ENCODE measurements around the gene ACAN.

The ACAN gene

DNA sequence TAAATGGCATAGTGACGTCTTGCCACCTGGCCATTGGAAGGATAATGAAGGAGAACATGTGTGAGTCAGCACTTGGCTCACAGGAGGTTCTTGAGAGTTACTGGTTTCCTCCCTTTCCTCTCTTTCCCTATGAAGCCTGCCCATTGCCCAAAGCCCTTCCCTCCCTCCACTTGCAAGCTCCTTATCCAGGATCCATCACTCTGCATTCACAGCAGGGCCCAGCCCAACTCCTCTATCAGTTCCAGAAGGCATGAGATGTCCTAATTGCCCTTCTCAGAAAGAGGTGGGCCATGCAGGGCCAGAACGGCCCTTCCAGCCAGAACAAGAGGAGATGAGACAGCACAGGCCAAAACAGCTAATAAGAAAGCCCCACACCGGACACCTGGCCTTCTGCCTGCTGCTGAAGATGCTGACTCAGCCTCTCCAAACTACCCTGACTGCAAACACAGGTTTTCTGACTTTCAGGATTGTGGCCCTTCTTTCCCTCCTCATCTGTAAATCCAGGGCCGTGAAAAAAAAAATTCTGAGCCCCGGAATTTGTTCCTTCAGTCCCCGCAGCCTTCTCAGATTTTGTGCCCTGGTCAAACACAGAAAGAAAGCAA, 62.4 kb downstream of the ACAN start:
- H3K36me3 Mint-ChIP-seq = no peaks in the 10 kb centered on the region
- H3K27ac Mint-ChIP-seq = no peak overlapping the region
- no peaks in the 10 kb centered on the region for H3K9me3 Mint-ChIP-seq
- H3K4me3 Mint-ChIP-seq = no peak overlapping the region
- no peak for DNase-seq (ENCODE audit: low spot score in 2 of 2)
- H3K4me1 Mint-ChIP-seq = no peaks in the 10 kb centered on the region
- H3K27me3 Mint-ChIP-seq = peaks cover 11% of the 10 kb centered on the region
- no peak for ATAC-seq (ENCODE audit: low read depth)

DNA sequence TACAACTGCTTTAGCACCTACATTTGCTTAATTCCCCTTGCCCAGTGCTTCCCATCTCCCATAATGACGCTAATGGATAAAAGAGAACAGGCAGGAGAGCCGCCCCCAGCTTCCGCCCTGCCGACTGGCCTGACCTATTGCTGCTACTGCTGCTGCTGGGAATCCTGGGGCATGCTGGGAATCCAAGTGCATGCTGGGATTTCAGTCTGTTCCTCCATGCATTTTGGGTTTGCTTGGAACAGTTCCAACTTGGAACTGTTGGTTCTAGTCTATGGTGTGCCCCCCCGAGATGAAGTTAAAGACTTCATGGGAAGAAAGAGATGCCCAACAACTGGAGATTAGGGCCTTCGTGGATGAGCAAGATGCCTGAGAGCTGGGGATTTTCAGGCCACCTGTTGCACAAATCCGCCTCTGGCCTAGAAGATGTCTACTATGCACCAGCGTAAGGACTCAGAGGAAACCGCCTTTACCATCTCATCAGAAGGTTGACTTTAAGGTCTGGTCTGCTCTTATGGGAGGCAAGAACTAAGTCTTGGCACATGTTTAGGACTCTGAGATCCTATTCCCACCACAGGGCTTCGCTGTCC, 63.2 kb downstream of the ACAN start:
- Mint-ChIP-seq H3K4me1 (no peaks in the 10 kb centered on the region), H3K9me3 (no peaks in the 10 kb centered on the region), H3K27me3 (peaks cover 9% of the 10 kb centered on the region), H3K36me3 (no peaks in the 10 kb centered on the region), H3K4me3 (no peak overlapping the region), H3K27ac (no peak overlapping the region)
- ATAC-seq (ENCODE audit: low read depth) = no peak
- no peak for DNase-seq (ENCODE audit: low spot score in 2 of 2)

DNA sequence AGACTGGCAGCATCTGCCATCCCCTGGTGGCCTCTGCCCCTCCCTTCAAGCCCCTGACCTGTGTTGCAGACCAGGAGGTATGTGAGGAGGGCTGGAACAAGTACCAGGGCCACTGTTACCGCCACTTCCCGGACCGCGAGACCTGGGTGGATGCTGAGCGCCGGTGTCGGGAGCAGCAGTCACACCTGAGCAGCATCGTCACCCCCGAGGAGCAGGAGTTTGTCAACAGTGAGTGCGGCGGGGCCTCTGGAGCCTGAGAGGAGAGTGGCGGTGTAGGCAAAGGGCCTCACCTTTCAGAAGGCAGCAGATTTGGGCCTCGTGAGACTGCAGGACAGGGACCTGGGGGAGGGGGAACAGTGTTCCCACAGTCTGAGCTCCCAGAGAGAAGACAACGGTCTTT, 68.1 kb downstream of the ACAN start:
- no peak for ATAC-seq (ENCODE audit: low read depth)
- H3K27ac Mint-ChIP-seq = no peak overlapping the region
- no peaks in the 10 kb centered on the region for H3K36me3 Mint-ChIP-seq
- no peak overlapping the region for H3K4me3 Mint-ChIP-seq
- DNase-seq (ENCODE audit: low spot score in 2 of 2) = no peak
- H3K27me3 Mint-ChIP-seq = peaks cover 14% of the 10 kb centered on the region
- no peaks in the 10 kb centered on the region for H3K4me1 Mint-ChIP-seq
- no peaks in the 10 kb centered on the region for H3K9me3 Mint-ChIP-seq

DNA sequence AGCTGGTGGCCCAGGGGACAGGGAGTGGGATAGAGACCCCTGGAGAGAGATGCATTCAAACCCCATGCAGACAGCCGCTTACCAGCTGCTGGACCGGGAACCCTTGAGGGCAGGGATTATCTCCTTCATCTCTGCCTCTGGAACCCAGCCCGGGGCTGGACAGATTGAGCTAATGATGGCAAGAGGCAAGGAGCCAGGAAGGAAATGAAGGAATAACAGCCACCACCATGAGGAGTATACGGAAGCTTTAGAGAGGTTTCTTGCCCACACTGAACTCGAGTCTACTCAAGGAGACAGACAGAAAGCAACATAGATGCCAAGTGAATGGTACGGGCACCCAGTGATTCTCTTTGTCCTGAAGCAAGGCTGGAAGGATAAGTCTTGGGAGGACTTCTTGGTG, 68.9 kb downstream of the ACAN start:
- H3K27ac Mint-ChIP-seq = no peak overlapping the region
- no peaks in the 10 kb centered on the region for H3K36me3 Mint-ChIP-seq
- H3K4me1 Mint-ChIP-seq = no peaks in the 10 kb centered on the region
- ATAC-seq (ENCODE audit: low read depth) (no peak), DNase-seq (ENCODE audit: low spot score in 2 of 2) (no peak)
- H3K4me3 Mint-ChIP-seq = no peak overlapping the region
- H3K9me3 Mint-ChIP-seq = no peaks in the 10 kb centered on the region
- H3K27me3 Mint-ChIP-seq = peaks cover 13% of the 10 kb centered on the region

DNA sequence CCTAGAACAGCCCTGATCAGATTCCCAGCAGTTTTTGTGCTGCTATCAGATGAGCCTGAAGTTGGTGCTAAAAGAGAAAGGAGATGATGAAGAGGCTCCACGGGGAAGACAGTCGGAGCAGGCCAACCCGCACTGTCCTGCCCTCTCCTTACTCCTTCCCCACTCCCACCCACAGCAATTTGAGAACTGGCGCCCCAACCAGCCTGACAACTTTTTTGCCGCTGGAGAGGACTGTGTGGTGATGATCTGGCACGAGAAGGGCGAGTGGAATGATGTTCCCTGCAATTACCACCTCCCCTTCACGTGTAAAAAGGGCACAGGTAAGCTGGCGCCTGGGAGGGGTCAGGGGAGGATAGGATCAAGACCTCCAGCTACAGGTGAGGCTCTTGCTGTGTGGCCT, 69.5 kb downstream of the ACAN start:
- Mint-ChIP-seq H3K9me3 (no peaks in the 10 kb centered on the region), H3K27ac (no peak overlapping the region), H3K4me3 (no peak overlapping the region), H3K4me1 (no peaks in the 10 kb centered on the region), H3K36me3 (no peaks in the 10 kb centered on the region), H3K27me3 (peaks cover 13% of the 10 kb centered on the region)
- DNase-seq (ENCODE audit: low spot score in 2 of 2) (no peak), ATAC-seq (ENCODE audit: low read depth) (no peak)

DNA sequence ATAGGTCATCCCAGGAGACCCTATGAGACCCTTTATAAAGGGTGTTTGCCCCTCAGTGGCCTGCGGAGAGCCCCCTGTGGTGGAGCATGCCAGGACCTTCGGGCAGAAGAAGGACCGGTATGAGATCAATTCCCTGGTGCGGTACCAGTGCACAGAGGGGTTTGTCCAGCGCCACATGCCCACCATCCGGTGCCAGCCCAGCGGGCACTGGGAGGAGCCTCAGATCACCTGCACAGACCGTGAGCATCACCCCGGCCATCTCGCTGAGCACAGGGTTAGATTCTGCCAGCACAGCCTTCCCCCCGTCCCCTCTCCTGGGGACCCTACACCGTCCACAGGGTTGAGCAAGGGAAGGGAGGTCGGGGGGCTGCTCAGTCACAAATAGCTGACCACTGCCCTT, 70.5 kb downstream of the ACAN start:
- Mint-ChIP-seq H3K27me3 (peaks cover 12% of the 10 kb centered on the region), H3K36me3 (no peaks in the 10 kb centered on the region), H3K4me3 (no peak overlapping the region), H3K27ac (no peak overlapping the region), H3K9me3 (no peaks in the 10 kb centered on the region), H3K4me1 (no peaks in the 10 kb centered on the region)
- no peak for ATAC-seq (ENCODE audit: low read depth)
- DNase-seq (ENCODE audit: low spot score in 2 of 2) = no peak

DNA sequence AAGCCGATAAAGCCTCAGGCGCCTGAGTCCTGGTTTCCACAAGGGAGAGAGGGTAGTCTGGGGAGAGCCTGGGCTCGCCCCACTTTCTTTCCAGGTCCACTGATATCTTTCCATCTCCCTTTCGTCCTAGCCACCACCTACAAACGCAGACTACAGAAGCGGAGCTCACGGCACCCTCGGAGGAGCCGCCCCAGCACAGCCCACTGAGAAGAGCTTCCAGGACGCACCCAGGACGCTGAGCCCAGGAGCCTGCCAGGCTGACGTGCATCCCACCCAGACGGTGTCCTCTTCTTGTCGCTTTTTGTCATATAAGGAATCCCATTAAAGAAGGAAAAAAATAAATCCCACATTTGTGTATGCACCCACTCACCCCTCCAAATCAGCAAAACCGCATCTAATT, 71.0 kb downstream of the ACAN start:
- H3K27ac Mint-ChIP-seq = no peak overlapping the region
- H3K4me1 Mint-ChIP-seq = no peaks in the 10 kb centered on the region
- ATAC-seq (ENCODE audit: low read depth) (no peak), DNase-seq (ENCODE audit: low spot score in 2 of 2) (no peak)
- no peaks in the 10 kb centered on the region for H3K36me3 Mint-ChIP-seq
- no peaks in the 10 kb centered on the region for H3K9me3 Mint-ChIP-seq
- H3K4me3 Mint-ChIP-seq = no peak overlapping the region
- peaks cover 11% of the 10 kb centered on the region for H3K27me3 Mint-ChIP-seq

DNA sequence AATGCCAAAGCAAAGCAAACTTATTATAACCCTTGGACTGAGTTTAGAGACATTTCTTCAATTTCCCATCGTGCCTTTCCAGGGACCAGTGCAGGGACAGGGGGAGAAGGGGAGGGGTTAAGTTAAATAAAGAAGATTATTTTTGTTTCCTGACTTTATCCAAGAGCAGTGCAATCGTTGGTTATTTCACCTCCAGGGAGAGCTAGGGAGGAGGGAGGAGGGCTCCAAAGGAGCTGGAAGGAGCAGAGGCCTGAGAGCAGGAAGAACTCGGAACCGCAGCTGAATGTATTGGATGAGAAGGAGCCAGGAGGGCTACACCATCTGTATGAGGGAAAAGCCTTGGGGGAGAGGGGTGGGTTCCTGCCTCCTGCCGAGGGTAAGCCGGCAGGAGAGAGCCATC, 71.4 kb downstream of the ACAN start:
- Mint-ChIP-seq H3K4me1 (no peaks in the 10 kb centered on the region), H3K27me3 (peaks cover 11% of the 10 kb centered on the region), H3K27ac (no peak overlapping the region), H3K36me3 (no peaks in the 10 kb centered on the region), H3K9me3 (no peaks in the 10 kb centered on the region), H3K4me3 (no peak overlapping the region)
- DNase-seq (ENCODE audit: low spot score in 2 of 2) (no peak), ATAC-seq (ENCODE audit: low read depth) (no peak)

DNA sequence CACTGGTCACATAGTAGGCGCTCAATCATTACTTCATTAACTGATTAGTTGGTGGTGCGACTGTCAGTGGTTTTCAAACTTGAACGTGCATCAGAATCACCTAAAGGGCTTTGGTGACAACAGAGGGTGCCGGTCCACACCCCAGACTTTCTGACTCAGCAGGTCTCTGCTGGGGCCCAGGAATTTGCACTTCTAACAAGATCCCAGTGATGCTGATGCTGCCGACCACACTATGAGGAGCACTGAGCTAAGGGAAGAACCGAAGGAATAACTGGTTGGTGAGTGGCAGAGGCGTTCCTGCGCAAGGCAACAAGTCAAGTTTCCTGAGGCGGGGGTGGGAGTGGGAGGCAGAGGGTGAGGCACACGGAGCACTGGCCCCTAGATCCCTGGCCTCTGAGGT, 73.3 kb downstream of the ACAN start:
- Mint-ChIP-seq H3K27ac (no peak overlapping the region), H3K9me3 (no peaks in the 10 kb centered on the region)
- ATAC-seq (ENCODE audit: low read depth) = no peak

DNA sequence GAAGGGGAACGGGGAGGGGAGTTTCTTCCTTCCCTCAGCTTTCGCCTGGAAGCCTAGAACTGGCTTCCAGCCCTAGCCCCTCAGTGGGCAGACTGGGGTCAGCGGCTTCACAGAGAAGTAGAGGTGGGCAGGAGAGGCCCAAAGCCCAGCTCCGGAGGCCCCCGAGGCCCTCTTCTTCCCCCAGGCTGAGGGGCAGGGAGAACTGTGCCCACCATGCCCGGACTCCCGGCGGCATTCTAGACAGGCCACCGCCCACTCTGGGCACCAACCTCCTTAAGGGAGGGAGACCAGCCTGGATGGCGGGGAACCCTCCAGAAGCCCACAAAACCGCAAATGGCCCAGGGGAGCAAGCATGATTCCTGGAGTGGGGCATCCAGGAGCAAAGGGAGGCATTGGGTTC, 74.2 kb downstream of the ACAN start:
- Mint-ChIP-seq H3K36me3 (no peaks in the 10 kb centered on the region), H3K27me3 (peaks cover 4% of the 10 kb centered on the region), H3K9me3 (no peaks in the 10 kb centered on the region), H3K27ac (no peak overlapping the region), H3K4me3 (no peak overlapping the region), H3K4me1 (no peaks in the 10 kb centered on the region)
- DNase-seq (ENCODE audit: low spot score in 2 of 2) (no peak), ATAC-seq (ENCODE audit: low read depth) (no peak)

More for the DNA sequence above, 73.3 kb downstream of the ACAN start:
- peaks cover 7% of the 10 kb centered on the region for H3K27me3 Mint-ChIP-seq
- H3K36me3 Mint-ChIP-seq = no peaks in the 10 kb centered on the region
- H3K4me1 Mint-ChIP-seq = no peaks in the 10 kb centered on the region
- no peak for DNase-seq (ENCODE audit: low spot score in 2 of 2)
- H3K4me3 Mint-ChIP-seq = no peak overlapping the region

DNA sequence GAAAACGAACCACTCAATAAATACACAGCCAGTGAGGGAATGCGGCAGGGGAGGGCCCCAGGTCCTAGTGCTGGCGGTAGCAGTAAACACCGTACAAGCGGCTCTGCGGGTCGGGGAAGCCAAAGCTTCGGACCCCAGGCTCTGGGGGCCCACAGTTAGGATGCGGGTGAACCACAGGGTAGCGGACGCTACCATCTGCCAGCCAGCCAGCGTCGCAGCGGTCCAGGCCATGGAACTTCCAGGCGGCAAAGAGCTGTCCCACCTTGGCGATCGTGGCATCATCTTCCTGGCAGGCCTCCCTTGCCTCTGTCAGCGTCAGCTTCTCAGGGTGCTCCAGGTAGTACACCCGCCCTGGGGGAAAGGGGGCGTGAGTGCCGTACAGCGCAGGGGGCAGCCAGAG, 74.7 kb downstream of the ACAN start:
- Mint-ChIP-seq H3K27me3 (no peaks in the 10 kb centered on the region), H3K36me3 (no peaks in the 10 kb centered on the region), H3K27ac (no peak overlapping the region), H3K4me1 (no peaks in the 10 kb centered on the region), H3K9me3 (no peaks in the 10 kb centered on the region), H3K4me3 (no peak overlapping the region)
- DNase-seq (ENCODE audit: low spot score in 2 of 2) (no peak), ATAC-seq (ENCODE audit: low read depth) (no peak)

DNA sequence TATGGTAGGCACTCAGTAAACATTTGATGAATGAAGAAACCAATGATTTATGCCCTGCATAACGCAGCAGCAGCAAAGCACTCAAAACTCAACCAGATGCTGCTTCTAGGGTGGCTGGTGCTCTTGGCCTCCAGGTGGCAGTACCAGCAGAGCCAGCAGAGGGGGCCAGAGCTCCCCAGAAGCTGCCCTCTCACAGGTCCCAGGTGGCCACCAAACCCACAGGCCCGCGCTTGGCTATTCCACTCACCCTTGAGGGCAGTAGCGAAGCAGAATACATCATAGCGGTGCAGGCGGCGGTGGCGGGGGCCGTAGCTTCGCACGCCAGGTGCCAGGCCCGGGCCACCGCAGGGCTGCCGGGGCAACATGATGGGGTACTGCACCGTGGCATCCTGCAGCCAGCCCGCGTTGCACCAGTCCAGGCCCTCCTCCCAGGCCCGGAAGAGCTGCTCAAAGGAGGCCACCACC, 75.5 kb downstream of the ACAN start:
- no peaks in the 10 kb centered on the region for H3K9me3 Mint-ChIP-seq
- DNase-seq (ENCODE audit: low spot score in 2 of 2) (no peak), ATAC-seq (ENCODE audit: low read depth) (no peak)
- no peaks in the 10 kb centered on the region for H3K36me3 Mint-ChIP-seq
- no peaks in the 10 kb centered on the region for H3K27me3 Mint-ChIP-seq
- H3K4me3 Mint-ChIP-seq = no peak overlapping the region
- no peak overlapping the region for H3K27ac Mint-ChIP-seq
- no peaks in the 10 kb centered on the region for H3K4me1 Mint-ChIP-seq

DNA sequence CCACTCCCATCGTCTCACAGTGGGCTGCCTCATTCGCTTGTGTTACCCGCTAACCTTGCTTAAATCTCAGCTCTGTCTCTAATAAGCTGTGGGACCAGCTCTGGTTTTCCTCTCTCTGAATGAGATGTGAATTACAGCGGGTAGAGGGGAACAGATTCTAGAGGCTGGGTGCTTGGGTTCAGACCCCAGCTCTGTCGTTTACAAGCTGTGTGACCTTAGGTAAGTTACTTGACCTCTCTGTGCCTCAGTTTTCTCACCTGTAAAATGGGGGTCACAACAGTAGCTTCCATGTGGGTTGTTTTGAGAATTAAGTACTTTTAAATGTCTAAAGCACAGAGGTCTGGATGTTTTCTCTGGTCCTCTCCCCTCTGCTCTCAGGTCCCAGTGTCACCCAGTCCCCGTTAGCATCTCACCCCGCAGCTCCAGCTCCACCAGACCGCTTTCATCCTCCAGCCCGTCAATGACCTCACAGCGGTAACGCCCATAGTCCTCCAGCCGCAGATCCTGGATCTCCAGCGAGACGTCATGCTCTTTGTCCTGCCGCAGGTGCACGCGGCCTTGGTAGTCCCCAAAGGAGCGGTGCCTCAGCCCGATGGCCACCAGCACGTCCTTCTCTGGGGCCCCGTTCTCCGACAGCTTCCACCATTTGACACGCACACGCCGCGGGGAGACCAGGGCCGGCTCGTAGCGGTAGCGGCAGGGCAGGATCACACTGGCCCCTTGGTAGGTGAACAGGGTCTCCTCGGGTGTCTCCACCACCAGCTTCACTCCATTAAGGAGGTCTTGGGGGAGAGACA, 77.9 kb downstream of the ACAN start:
- H3K27ac Mint-ChIP-seq = no peak overlapping the region

DNA sequence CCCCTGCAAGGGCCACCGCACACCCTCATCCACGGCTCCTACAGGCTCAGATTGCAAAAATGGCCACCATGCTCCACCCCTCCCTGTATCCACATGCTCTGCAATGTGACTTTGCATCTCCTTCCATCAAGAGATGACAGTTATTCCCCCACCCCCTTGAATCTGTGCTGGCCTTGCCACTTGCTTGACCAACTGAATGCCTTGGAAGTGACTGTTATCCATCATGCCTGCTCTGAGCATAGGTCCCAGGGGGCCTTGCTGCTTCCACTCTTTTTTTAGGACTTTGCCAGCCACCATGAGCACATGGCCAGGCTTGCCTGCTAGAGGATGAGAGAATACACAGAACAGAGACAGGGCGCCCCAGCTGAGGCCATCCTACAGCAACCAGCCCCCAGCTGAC, 78.5 kb downstream of the ACAN start:
- H3K36me3 Mint-ChIP-seq = no peaks in the 10 kb centered on the region
- H3K4me3 Mint-ChIP-seq = no peak overlapping the region
- no peaks in the 10 kb centered on the region for H3K9me3 Mint-ChIP-seq
- no peaks in the 10 kb centered on the region for H3K4me1 Mint-ChIP-seq
- no peaks in the 10 kb centered on the region for H3K27me3 Mint-ChIP-seq
- DNase-seq (ENCODE audit: low spot score in 2 of 2) (no peak), ATAC-seq (ENCODE audit: low read depth) (no peak)
- no peak overlapping the region for H3K27ac Mint-ChIP-seq

More for the DNA sequence above, 77.9 kb downstream of the ACAN start:
- ATAC-seq (ENCODE audit: low read depth) = no peak
- Mint-ChIP-seq H3K4me3 (no peak overlapping the region), H3K27me3 (no peaks in the 10 kb centered on the region), H3K36me3 (no peaks in the 10 kb centered on the region), H3K4me1 (no peaks in the 10 kb centered on the region), H3K9me3 (no peaks in the 10 kb centered on the region)
- no peak for DNase-seq (ENCODE audit: low spot score in 2 of 2)

All from memory B cell (primary cell).